ENCODE data around the gene CACNG1.

CACNG1 gene

GRCh38 chr17:67051155-67051538, 6.8 kb downstream of the CACNG1 start:
- no peak for DNase-seq (ENCODE audit: low read depth)

- DNase-seq (ENCODE audit: low read depth), result no peak
Measured at GRCh38 chr17:67051837-67052236, 7.5 kb downstream of the CACNG1 start.

GRCh38 chr17:67052720-67053437, 8.5 kb downstream of the CACNG1 start:
- DNase-seq (ENCODE audit: low read depth), result no peak

GRCh38 chr17:67053438-67054000, 9.2 kb downstream of the CACNG1 start:
- no peak for DNase-seq (ENCODE audit: low read depth)

DNA sequence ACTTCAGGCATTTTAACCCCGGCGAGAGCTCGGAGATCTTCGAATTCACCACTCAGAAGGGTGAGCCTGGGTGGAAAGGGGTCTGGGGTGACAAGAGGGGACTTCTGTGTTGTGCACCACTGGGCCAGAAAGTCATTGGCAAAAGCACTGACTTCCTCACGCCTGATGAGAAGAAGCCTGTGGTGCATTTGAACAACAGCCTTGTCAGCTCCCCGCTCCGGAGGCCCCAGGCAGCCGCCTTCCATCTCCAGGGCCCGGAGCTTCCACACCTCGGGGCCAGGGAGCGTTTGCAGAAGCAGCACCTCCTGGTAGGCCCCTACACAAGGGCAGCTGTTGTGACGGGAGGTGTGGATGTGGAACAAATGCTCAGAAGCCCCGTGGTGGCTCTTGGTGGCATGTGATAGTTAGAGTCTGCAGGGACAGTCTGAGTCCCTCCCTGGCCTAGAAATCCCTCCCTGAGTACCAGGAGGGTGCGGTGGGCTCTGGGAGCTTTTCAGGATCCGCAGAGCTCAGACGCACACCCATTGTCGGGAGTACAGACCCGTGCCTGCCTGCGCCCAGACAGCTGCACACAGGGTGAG, 9.7 kb downstream of the CACNG1 start:
- DNase-seq (ENCODE audit: low read depth), result no peak

DNA sequence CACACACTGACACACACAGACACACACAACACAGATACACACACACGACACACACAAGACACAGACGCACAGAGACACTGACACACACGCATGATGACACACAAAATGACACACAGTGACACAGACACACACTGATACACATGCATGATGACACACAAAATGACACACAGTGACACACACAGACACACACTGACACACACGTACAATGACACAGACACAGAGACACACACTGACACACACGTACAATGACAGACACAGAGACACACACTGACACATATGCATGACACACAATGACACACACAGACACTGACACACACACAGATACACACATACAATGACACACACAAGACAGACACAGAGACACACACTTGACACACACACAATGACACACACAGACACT, 10.3 kb downstream of the CACNG1 start:
- DNase-seq (ENCODE audit: low read depth), result no peak

DNA sequence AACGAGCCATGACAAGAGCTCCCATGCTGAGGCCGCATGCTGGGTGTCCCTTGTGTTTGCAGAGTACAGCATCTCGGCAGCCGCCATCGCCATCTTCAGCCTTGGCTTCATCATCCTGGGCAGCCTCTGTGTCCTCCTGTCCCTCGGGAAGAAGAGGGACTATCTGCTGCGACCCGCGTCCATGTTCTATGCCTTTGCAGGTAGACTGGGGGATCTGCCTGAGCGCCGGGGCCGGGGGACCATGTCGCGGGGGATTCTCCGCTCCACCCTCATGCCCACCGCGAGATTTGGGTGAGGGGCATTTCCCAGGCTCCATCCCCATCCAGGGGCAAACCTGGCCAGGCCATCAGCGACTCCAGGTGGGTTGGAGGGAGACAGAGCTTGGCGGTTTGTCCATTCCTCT, 10.7 kb downstream of the CACNG1 start:
- no peak for DNase-seq (ENCODE audit: low read depth)

GRCh38 chr17:67055811-67056745, 11.7 kb downstream of the CACNG1 start:
- no peak for DNase-seq (ENCODE audit: low read depth)

- no peak for DNase-seq (ENCODE audit: low read depth)
Measured at GRCh38 chr17:67056746-67057490, 12.6 kb downstream of the CACNG1 start.

DNA sequence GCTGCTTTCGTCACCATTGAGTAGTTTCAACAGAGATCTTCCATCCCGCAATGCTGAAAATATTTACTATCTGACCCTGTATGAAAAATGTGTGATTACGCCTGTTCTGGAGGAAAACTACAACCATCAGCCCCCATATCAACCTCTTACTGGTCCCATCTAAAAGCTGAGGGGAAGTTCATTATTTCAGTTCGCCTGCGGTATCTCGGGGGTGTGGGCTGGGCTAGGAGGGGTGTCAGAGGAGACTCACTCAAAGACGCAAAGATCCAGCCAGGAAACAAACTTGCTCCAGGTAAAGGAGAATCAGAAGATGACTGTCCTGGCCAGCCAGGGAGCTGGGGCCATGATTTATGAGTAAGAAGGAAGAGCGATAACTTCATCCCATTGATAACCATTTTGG, 13.7 kb downstream of the CACNG1 start:
- no peak for DNase-seq (ENCODE audit: low read depth)

DNA sequence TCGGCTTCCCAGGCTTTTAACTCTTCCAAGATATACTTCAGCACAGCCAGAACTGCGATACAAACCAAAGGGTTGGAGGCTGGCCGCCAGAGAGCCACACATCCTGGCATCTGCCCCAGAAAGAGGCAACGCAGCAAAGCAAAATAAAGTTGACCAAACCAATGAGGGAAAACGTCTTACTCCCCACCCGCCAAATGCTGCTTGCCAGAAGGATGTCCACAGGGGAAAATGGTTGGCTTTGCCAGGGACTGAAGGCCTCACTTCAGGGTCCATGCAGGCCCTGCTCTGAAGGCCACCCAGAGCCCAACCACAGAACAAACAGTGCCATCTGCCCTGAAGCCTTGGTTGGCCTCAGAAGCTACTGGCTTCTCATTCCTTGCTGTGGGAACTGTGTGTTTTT, 15.0 kb downstream of the CACNG1 start:
- no peak for DNase-seq (ENCODE audit: low read depth)

DNA sequence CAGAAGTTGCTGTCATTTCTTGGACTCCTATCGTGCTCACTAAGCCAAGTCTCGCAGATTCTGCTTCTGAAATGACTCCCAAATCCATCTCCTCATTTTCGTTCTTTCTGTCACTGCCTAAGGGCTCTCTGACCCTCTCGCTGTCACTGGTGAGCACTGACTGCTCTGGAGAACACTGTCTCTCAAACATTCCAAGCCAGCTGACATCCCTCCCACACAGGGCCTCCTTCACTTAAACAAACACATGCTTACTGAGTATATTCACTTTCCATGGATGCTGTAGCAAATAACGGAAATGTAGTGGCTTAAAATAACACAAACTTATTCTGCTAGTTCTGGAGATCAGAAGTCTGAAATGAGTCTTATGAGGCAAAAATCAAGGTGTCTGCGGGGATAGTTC, 18.8 kb downstream of the CACNG1 start:
- no peak for DNase-seq (ENCODE audit: low read depth)

DNA sequence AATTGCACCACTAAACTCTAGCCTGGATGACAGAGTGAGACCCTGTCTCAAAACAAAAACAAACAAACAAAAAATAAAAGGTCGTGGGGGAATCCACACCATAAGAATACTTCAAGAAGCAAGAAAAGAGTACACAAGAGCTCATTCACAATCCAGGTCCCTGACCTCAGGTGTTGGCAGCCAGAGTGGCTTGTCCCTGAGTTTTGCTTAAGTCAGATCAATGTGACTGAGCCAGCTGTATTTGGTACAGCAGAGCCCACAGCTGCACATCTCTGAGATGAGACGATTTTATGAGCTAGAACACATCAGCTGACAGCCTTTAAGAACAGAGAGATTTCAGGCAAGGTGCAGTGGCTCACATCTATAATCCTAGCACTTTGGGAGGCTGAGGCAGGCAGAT, 22.4 kb downstream of the CACNG1 start:
- no peak for DNase-seq (ENCODE audit: low read depth)

DNA sequence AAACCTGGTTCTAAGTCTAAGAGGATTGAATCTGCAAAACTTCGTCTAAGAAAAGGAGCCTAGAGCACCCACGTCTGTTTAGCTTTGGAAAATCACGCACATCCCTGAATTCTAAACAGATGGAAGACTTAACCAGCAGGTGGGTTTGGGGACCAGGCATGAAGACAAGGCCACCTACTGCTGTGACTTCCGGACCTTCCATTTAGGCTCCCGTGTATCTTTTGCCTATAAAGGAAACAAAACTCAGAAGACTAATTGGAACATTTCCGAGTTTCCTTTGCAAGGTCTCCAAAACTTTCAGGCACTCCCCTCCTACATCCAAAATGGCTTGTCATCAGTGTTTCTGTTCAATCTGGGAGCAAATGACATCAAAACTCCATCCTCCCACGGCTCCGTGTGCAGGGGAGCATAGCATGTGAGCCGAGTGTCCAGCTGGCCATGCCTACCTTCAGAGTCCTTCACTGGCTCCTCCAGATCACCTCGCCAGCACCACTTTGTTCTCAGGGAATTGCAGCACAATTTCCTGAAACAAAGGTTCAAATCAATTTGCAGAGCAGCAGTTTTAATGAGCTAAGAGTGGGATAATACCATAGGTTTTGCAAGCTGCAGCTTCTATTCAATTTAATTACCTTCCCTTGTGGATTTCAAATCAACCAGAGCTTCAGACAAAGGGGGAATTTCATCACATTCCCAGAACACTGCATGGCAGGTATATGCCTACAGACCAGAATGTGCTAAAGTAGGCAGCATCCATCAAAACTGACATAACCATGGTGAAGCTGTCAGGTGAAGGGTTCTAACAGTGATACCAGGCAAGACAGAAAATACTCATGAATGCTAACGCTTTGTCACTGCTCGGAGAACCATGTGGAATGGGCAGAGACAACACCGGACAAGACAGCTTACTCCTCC, 23.5 kb downstream of the CACNG1 start:
- DNase-seq (ENCODE audit: low read depth), result no peak

DNA sequence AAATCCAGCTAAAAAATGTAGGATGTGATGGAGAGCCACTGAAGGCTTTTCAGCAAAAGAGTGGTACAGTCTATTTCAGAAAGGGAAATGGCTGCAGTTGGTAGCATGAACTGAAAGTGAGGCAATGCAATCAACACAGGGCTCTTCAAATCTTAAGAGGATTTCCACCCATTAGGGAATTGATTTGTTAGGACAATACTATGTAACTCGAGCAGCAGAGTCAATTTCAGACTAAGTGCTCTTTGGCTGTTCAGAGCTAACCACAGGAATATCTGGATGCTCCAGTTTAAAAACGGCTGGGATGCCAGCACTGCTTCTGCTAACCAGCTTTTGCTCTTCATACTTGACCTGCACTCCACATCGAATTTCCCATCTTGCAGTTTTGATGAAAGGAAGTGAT, 24.6 kb downstream of the CACNG1 start:
- no peak for DNase-seq (ENCODE audit: low read depth)

DNA sequence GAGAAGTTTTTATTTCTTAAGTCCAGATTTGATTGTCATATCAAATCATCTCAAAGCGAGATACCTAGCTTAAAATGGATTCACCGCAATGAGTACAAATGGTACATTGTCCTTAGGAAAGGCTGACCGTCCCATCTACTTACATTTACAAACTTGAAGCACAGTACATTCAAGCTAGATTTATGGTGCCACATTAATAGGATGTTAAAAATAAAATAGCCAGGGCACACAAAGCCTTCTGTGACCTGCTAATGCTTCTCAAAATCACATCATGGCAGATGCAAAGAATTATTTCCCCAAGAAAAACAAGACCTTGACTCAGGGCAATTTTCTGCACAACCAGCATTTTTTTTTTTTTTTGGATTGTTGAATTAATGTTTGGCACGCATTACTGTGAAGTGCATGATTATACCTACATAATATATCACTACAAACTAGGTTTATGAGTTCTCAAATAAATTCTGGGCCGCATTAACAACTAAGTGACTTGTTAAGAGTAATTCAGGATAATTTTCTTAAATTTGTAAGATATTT, 25.3 kb downstream of the CACNG1 start:
- no peak for DNase-seq (ENCODE audit: low read depth)

- no peak for DNase-seq (ENCODE audit: low read depth)
Measured at GRCh38 chr17:67071595-67071994, 27.2 kb downstream of the CACNG1 start.

- no peak for DNase-seq (ENCODE audit: low read depth)
Measured at GRCh38 chr17:67072885-67073284, 28.5 kb downstream of the CACNG1 start.

DNA sequence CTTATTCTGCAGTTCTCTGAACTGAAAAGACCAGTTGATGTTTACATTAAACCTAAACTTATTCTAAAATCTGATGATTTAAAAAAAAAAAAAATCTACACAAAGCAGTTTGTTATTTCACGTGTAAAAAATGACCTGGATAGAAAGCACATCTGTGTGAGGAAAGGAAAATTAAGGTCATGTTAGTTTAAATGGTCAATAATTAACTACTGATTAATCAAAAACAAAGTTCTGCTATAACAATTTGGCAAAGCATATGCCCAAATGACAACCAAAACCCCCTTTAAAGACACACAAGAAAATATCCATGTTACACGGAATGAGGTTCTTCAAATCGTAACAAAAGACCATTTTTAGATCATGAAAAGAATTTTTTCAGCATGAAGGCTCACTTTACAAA, 30.4 kb downstream of the CACNG1 start:
- DNase-seq (ENCODE audit: low read depth), result no peak

DNA sequence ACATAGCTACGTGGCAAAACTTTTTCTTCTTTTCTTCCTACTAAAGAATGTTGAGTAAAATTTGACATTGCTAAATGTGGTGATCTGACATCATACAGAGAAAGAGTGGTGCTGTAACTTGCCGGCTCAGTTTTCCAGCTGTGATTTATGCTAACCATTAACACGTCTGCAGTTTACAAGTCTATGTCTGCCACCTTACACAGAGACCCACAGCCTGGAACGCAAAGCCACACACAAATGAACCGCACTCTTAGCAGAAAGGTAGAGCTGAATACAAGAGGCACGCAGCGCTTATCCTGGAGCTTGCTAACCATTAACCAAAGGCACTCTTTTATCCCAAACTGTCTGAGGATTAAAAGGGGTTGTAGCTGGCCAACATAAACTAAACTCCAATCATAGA, 31.9 kb downstream of the CACNG1 start:
- DNase-seq (ENCODE audit: low read depth), result no peak

- DNase-seq (ENCODE audit: low read depth), result no peak
Measured at GRCh38 chr17:67078292-67078691, 33.9 kb downstream of the CACNG1 start.

Data from activated T-cell treated with anti-CD3 and anti-CD28 coated beads for 48 hours (primary cell).